Airway epithelial cell (primary cell): ENCODE measurements around the gene OR2B6. TPM values are rescaled to one million over a fixed set of nuclear protein-coding genes. Genes with fewer than 3 reads are reported as not detected.

Source experiments
- total RNA-seq: library from RNA; depleted of rRNA; stranded (reverse); fragments of >200 nt; gene quantifications from 2 replicates; pipeline ENCODE4 v1.2.3, GENCODE V29; 2015

Gene OR2B6
- total RNA-seq = not detected in 2 replicates

DNA sequence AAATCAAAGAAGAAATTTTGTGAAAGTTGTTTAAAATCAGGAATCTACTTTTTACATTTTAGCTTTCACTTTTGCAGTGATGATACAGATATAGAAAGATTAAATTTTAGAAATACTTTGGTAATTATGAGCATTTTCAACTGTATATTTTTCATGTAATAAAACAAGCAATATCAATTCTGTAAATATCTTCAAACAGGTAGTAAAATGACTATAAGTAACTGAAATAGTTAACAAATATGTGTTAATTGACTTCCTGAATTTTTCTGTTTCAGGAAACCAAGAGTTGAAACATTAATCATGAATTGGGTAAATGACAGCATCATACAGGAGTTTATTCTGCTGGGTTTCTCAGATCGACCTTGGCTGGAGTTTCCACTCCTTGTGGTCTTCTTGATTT, at the start of gene OR2B6:
Gene OR2B6, plus strand, starts transcription at position 301 of the 400 bp plus-strand sequence. Its CDS starts 0 bp downstream, at position 301.

DNA sequence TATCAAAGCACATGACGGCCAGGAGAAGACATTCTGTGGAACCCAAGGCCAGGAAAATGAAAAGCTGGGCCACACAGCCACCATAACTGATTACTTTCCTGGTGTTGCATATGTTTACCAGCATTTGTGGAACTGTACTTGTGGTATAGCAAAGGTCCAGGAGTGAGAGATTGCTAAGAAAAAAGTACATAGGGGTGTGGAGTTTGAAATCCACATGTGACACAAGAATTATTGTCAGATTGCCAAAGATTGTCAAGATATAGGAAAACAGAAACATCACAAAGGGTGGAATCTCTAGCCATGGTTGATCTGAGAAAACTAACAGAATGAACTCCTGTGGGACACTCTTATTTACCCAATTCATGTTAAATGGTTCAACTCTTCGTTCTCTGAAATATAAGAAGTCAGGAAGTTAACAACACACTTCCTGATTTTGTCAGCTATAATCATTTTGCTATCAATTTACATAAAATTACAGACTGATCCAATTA, 45.0 kb upstream of the OR2B6 start, which contains the start of gene OR2B2:
Gene OR2B2, minus strand, starts transcription at position 441 of the 491 bp plus-strand sequence. Its CDS starts 77 bp downstream, at position 364.

Other genes starting within 250 kb of the OR2B6 start
- not detected in 2 replicates for gene OR2B2, start 44.8 kb upstream of the OR2B6 start, total RNA-seq
- gene ZNF165, start 123.3 kb downstream of the OR2B6 start, total RNA-seq = 2.0 and 2.5 TPM in 2 replicates
- 1.4 and 2.0 TPM in 2 replicates for gene ZSCAN16, start 167.4 kb downstream of the OR2B6 start, total RNA-seq
- gene ZKSCAN8, start 184.6 kb downstream of the OR2B6 start, total RNA-seq = 5.4 and 5.7 TPM in 2 replicates